GM12878 (cell line): ENCODE measurements around the gene ARHGAP26. TPM values are rescaled to one million over a fixed set of nuclear protein-coding genes. Genes with fewer than 3 reads are reported as not detected.

Experiments used
- CBX5 ChIP-seq: sonication (generic); IDR thresholded peaks from 2 replicates; pipeline ENCODE4 v1.6.1; 2016; ENCODE audit warnings: low read depth, moderate library complexity, mild to moderate bottlenecking, inconsistent platforms
- CREM ChIP-seq: IDR thresholded peaks from 2 replicates; pipeline ENCODE4 v1.6.1; 2014; ENCODE audit warnings: antibody characterized with exemption, low read depth
- EZH2 ChIP-seq: IDR thresholded peaks from 2 replicates; pipeline ENCODE4 v1.6.1; 2012; ENCODE audit warnings: low read depth, mild to moderate bottlenecking, control low read depth, inconsistent platforms, low read length, borderline replicate concordance; ENCODE audit not compliant: control insufficient read depth
- HDAC6 ChIP-seq: fragments of 200-600 bp; sonication (generic); IDR thresholded peaks from one replicate; pipeline ENCODE4 v1.8.0; 2017; ENCODE audit warnings: antibody characterized with exemption; ENCODE audit not compliant: unreplicated experiment
- PKNOX1 ChIP-seq: fragments of 450-650 bp; IDR thresholded peaks from 2 replicates; pipeline ENCODE4 v1.6.1; 2016; ENCODE audit warnings: mild to moderate bottlenecking
- SREBF2 ChIP-seq: IDR thresholded peaks from 2 replicates; pipeline ENCODE4 v1.6.1; 2012; ENCODE audit warnings: mild to moderate bottlenecking, low read length
- ZBTB11 ChIP-seq: fragments of 450-650 bp; formaldehyde crosslinking; IDR thresholded peaks from 2 replicates; pipeline ENCODE4 v1.5.0; 2022; ENCODE audit warnings: mild to moderate bottlenecking, missing genetic modification characterization
- polyA plus RNA-seq, 11 experiments: library from polyadenylated mRNA; depleted of rRNA in 4 of 11; unstranded in 6 of 11; stranded (reverse) in 5 of 11; fragments of >200 nt; fragmentation: Nextera tagmentation in 4 of 11; fragmentation: Illumina TruSeq in 1 of 11; extraction: Ambion mirVana in 4 of 11; extraction: Trizol in 1 of 11; gene quantifications; 1 replicate in 1 of 11; 2 replicates in 10 of 11; pipeline versions ENCODE4 v1.2.1 to v1.2.3, GENCODE V29; 2011 to 2016; ENCODE audit warnings: inconsistent platforms in 2 of 11, missing spikeins in 2 of 11, low read depth in 1 of 11
- total RNA-seq, 4 experiments: library from RNA; depleted of rRNA in 3 of 4; stranded (reverse); fragments of >200 nt in 3 of 4; fragmentation: Illumina TruSeq in 1 of 4; extraction: Trizol in 1 of 4; gene quantifications; 2 replicates each; pipeline versions ENCODE4 v1.2.1 to v1.2.3, GENCODE V29; 2013 to 2021

Gene ARHGAP26
- total and polyA plus RNA-seq, 10 of the 15 experiments (the other 5 are each of a cell fraction or from before 2014, with no cell fraction given) = 9.4 to 41.5 (median 19.3) TPM

DNA sequence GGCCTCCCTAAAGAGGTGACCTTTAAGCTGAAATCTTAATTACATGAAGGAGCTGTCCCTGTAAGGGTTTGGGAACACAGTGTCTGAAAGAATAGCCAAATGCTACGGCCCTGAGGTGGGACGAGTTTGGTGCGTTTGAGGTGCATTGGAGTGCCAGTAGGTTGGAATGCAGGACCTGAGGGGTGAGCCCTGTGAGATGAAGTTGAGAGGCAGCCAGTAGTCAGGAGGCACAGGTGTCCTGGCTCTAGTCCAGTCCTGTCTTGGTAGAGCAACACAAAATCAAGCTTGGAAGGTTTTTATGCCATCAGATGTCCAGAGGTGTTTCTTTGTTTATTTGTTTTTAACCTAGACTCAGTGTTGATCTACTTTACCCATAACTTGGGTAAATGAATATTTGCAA is 108.5 kb downstream of the ARHGAP26 start (continued):
- no peak for TF ChIP-seq PKNOX1
- TF ChIP-seq CBX5 = no peak
- no peak for TF ChIP-seq ZBTB11 (CRISPR knock-in tag)
- no peak for TF ChIP-seq CREM
- no peak for TF ChIP-seq EZH2
- TF ChIP-seq SREBF2 = no peak
- no peak for TF ChIP-seq HDAC6
